ENCODE measurements around the gene GNB1. TPM values are rescaled to one million over a fixed set of nuclear protein-coding genes. Genes with fewer than 3 reads are reported as not detected.

GNB1 gene
- total and polyA plus RNA-seq, 10 of the 15 experiments (the other 5 are each of a cell fraction or from before 2014, with no cell fraction given): 23.0 to 392 (median 93.9) TPM

DNA sequence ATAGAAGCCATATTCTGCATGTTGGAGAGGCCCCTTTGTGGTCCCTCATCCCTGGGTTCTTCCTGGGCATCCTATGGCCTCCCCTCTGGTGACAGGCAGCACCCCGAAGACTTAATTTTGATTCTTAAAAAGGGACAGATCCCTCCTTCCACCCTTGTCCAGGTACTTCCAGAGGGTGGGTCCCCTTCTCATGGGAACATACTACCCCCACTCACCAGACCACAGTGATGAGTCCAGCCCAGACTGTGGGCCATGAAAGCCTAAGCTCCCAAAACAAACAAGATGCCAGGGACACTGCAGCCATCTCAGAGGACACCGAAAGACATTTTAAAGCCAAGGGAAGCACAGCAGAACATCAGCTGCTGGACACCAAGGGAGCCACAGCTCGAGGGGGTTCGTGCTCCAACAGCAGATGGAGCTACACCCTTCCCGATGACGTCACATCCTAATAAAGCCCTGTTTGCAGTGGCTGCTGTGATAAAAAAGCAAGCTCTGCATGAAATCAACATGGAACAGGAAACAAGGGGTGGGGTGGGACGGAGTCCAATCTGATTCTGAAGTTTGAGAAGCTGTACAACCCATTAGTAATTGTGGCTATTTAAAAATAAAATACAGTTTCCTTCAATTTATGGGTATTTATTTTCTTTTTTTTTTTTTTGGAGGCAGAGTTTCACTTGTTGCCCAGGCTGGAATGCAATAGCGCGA, 32.4 kb downstream of the GNB1 start:
- TF ChIP-seq ZNF274 (IDR thresholded peaks at IDR 0.05; ENCODE audit: insufficient read depth, insufficient read length) (no peak), CREM (IDR thresholded peaks at IDR 0.05; ENCODE audit: low read depth) (peak; percentile 55; the same call in 1 of the 2 replicates), ATF7 (IDR thresholded peaks at IDR 0.05; ENCODE audit: low read depth) (peak; percentile 76)
- 66% methylated on average over 9 of the region's 9 CpGs for WGBS (ENCODE audit: insufficient coverage, insufficient replicate concordance, low lambda C conversion rate, missing lambda C conversion rate)
- POLR2A ChIA-PET: interaction anchor here (0.6 to 1.2 kb wide), 3 partner anchors 9 to 82 kb away, joined by 3 to 4 read pairs (median 4); no protein-coding TSS in a partner anchor
- in situ Hi-C loops (cut with MboI): no loop called here
- H3K27me3 ChIP-seq (replicated peaks in 1 of 2; ENCODE audit: control insufficient read depth in 2 of 2, insufficient read depth in 2 of 2, low read length in 1 of 2): no peaks in the 10 kb centered on the region
- H3K79me2 ChIP-seq (ENCODE audit: control insufficient read depth, insufficient read depth, low read length): peaks cover 93% of the 10 kb centered on the region
- peaks cover 27% of the 10 kb centered on the region for H4K20me1 ChIP-seq (ENCODE audit: control insufficient read depth, insufficient read depth)
- RAD21 ChIA-PET (ENCODE audit: unreplicated experiment): no interaction called here
- ATAC-seq (no peak), FAIRE-seq (no peak), DNase-seq (ENCODE audit: low read depth, low spot score) (no peak)
- peaks cover 41% of the 10 kb centered on the region for H3K4me1 ChIP-seq (ENCODE audit: control insufficient read depth, insufficient read depth, low read length)
- no peak overlapping the region for H3K4me2 ChIP-seq (ENCODE audit: control insufficient read depth, insufficient read depth)
- no peak overlapping the region for H3K27ac ChIP-seq (ENCODE audit: control insufficient read depth, insufficient read depth)
- no peaks in the 10 kb centered on the region for H3K9me3 ChIP-seq (replicated peaks; ENCODE audit: control insufficient read depth, insufficient read depth, low read length)
- no TSS peak for BruUV-seq (replicated peaks)
- peaks cover 11 to 29% of the 10 kb centered on the region in 2 experiments for H3K36me3 ChIP-seq (ENCODE audit: control insufficient read depth in 2 of 2, insufficient read depth in 2 of 2, low read length in 1 of 2)
- CTCF ChIA-PET: interaction anchor here (0.6 kb wide), 1 partner anchor 33 kb away, joined by 3 read pairs; no protein-coding TSS in a partner anchor
- intact Hi-C loops (cut with micrococcal nuclease; ENCODE audit: unreplicated experiment): no loop called here
- SMC1A ChIA-PET (ENCODE audit: uncharacterized antibody, unreplicated experiment): interaction anchor here (0.7 to 0.9 kb wide), 2 partner anchors 24 to 30 kb away, joined by 3 to 4 read pairs; no protein-coding TSS in a partner anchor
- no peak overlapping the region for H3K4me3 ChIP-seq
- no peak overlapping the region for H3K9ac ChIP-seq (ENCODE audit: control insufficient read depth, insufficient read depth, low read length)
- no peak overlapping the region for H2AFZ ChIP-seq (ENCODE audit: control insufficient read depth, low read depth, low read length)

GRCh38 chr1:1857096-1857703, 33.7 kb downstream of the GNB1 start:
- H3K27ac ChIP-seq (ENCODE audit: control insufficient read depth, insufficient read depth): no peak overlapping the region
- H3K36me3 ChIP-seq (ENCODE audit: control insufficient read depth in 2 of 2, insufficient read depth in 2 of 2, low read length in 1 of 2): peaks cover 10 to 25% of the 10 kb centered on the region in 2 experiments; a peak in 3 of 4 replicates
- no peak for FAIRE-seq
- H3K4me1 ChIP-seq (ENCODE audit: control insufficient read depth, insufficient read depth, low read length): peaks cover 29% of the 10 kb centered on the region
- ATAC-seq: peak; percentile 56
- no peaks in the 10 kb centered on the region for H3K9me3 ChIP-seq (replicated peaks; ENCODE audit: control insufficient read depth, insufficient read depth, low read length)
- ChIA-PET SMC1A (ENCODE audit: uncharacterized antibody, unreplicated experiment) (no interaction called here), CTCF (no interaction called here), POLR2A (interaction anchor here (1.0 kb wide), 1 partner anchor 30 kb away, joined by 3 read pairs; no protein-coding TSS in a partner anchor), RAD21 (ENCODE audit: unreplicated experiment) (no interaction called here)
- BruUV-seq (replicated peaks): no TSS peak
- H3K4me2 ChIP-seq (ENCODE audit: control insufficient read depth, insufficient read depth): no peak overlapping the region
- H3K4me3 ChIP-seq: no peak overlapping the region
- intact Hi-C loops (cut with micrococcal nuclease; ENCODE audit: unreplicated experiment) (no loop called here), in situ Hi-C loops (cut with MboI) (no loop called here)
- no peak overlapping the region for H2AFZ ChIP-seq (ENCODE audit: control insufficient read depth, low read depth, low read length)
- peaks cover 93% of the 10 kb centered on the region for H3K79me2 ChIP-seq (ENCODE audit: control insufficient read depth, insufficient read depth, low read length)
- no peak for DNase-seq (ENCODE audit: low read depth, low spot score)
- 14% methylated on average over 4 of the region's 4 CpGs for WGBS (ENCODE audit: insufficient coverage, insufficient replicate concordance, low lambda C conversion rate, missing lambda C conversion rate)
- no peaks in the 10 kb centered on the region for H3K27me3 ChIP-seq (replicated peaks in 1 of 2; ENCODE audit: control insufficient read depth in 2 of 2, insufficient read depth in 2 of 2, low read length in 1 of 2)
- no peak overlapping the region for H3K9ac ChIP-seq (ENCODE audit: control insufficient read depth, insufficient read depth, low read length)
- H4K20me1 ChIP-seq (ENCODE audit: control insufficient read depth, insufficient read depth): peaks cover 20% of the 10 kb centered on the region
- TF ChIP-seq CBFB (IDR thresholded peaks at IDR 0.05; ENCODE audit: low read depth) (no peak), MTA3 (IDR thresholded peaks at IDR 0.05; ENCODE audit: borderline replicate concordance, low read length) (no peak), IKZF2 (IDR thresholded peaks at IDR 0.05) (peak; percentile 24 to 28; a peak in 1 of 4 replicates), ZSCAN29 (IDR thresholded peaks at IDR 0.05) (no peak), NFYB (IDR thresholded peaks at IDR 0.05; ENCODE audit: insufficient read depth, low read depth, low read length) (0 out of 2 replicates have a peak, but pooled peaks have one; percentile 5), POLR2A (IDR thresholded peaks at IDR 0.05; ENCODE audit: low read depth, low read length) (0 out of 2 replicates have a peak, but pooled peaks have one; percentile 22), GATAD2B (conservative IDR thresholded peaks at IDR 0.05; ENCODE audit: low read depth) (no peak), WRNIP1 (IDR thresholded peaks at IDR 0.05; ENCODE audit: borderline replicate concordance, low read depth, low read length) (no peak), NRF1 (conservative IDR thresholded peaks at IDR 0.05; ENCODE audit: low read depth, low read length) (no peak), HSF1 (IDR thresholded peaks at IDR 0.05; ENCODE audit: low read depth, low read length) (no peak), SREBF1 (IDR thresholded peaks at IDR 0.05; ENCODE audit: low read length) (no peak), EED (IDR thresholded peaks at IDR 0.05; ENCODE audit: low read depth) (peak; percentile 52), RB1 (IDR thresholded peaks at IDR 0.05; ENCODE audit: borderline replicate concordance) (no peak), ZNF274 (IDR thresholded peaks at IDR 0.05; ENCODE audit: insufficient read depth, insufficient read length) (no peak), SMAD1 (IDR thresholded peaks at IDR 0.05; ENCODE audit: low read depth, partially characterized antibody) (no peak), ZBED1 (IDR thresholded peaks at IDR 0.05; ENCODE audit: borderline replicate concordance) (no peak)

Data from GM12878 (cell line).